HPDE6-E6E7 (cell line): ENCODE data around the gene GRK2.

Source experiments
- DNase-seq: peaks from one replicate; pipeline ENCODE4 v3.0.0; 2011; ENCODE audit warnings: missing footprints; ENCODE audit errors: extremely low spot score

The GRK2 gene

GRCh38 chr11:67299471-67300191 is 33.4 kb downstream of the GRK2 start:
- DNase-seq = no peak

DNA sequence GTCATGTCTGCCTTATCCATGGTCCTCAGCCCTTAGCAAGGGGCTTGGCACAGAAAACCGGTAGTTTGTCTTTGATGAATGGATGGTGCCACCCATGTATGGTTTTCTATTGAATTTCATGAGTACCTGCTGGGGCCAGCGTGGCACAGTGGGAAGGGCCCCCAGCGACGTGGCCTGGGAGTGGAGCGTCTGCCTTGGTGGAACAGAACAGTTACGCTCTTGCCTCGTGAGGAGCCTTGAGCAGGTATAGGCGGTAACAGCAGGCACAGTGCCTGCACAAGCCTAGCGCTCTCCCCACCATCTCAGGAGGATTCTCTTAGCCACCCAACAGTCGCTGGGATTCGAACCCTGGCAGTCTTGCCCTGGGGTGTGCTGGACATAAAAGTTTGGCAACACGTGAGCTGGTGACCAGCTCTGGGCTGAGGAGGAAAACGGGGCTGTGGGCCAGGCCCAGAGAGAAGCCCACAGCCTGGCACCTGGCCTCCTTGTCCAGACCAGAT is 34.0 kb downstream of the GRK2 start:
- DNase-seq = no peak

DNA sequence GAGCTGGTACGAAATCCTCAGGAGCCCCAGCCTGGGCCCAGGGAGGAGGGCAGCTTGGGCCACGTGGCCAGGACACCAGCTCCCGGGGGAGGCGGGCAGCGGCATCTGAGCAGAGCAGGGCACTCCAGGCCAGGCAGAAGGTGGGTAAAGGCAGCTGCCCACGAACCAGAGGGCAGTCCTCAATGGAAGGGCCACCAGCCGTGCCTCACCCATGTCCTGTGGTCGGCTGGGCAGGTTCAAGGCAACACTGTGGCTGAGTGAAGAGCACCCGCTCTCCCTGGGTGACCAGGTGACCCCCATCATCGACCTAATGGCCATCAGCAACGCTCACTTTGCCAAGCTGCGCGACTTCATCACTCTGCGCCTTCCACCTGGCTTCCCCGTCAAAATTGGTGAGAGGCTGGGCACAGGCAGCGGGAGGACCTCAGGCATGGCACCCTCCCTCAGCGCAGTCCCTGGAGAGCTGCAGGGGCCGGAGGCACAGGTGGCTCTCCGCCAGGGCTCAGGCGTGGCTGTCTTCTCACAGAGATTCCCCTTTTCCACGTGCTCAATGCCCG is 34.6 kb downstream of the GRK2 start:
- no peak for DNase-seq

DNA sequence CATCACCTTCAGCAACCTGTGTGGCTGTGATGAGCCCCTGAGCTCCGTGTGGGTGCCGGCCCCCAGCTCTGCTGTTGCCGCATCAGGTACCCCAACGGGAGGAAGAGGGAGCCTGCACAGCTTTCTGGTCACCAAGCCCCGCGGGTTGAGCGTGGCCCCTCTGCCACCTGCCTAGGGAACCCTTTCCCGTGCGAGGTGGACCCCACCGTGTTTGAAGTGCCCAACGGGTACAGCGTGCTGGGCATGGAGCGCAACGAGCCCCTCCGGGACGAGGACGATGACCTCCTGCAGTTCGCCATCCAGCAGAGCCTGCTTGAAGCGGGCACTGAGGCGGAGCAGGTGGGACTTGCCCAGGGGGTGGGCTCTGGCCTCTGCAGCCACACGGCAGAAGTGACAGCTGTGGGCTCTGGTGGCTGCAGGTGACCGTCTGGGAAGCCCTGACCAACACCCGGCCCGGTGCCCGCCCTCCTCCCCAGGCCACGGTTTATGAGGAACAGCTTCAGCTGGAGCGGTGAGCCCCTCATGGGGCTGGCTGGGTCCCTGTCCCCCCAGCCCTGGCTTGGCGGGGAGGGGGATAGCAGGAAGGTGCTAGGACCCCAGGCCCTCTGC is 35.1 kb downstream of the GRK2 start:
- no peak for DNase-seq

GRCh38 chr11:67301951-67302516 is 35.8 kb downstream of the GRK2 start:
- DNase-seq = peak; percentile 75

GRCh38 chr11:67302571-67303131 is 36.4 kb downstream of the GRK2 start:
- DNase-seq = no peak

DNA sequence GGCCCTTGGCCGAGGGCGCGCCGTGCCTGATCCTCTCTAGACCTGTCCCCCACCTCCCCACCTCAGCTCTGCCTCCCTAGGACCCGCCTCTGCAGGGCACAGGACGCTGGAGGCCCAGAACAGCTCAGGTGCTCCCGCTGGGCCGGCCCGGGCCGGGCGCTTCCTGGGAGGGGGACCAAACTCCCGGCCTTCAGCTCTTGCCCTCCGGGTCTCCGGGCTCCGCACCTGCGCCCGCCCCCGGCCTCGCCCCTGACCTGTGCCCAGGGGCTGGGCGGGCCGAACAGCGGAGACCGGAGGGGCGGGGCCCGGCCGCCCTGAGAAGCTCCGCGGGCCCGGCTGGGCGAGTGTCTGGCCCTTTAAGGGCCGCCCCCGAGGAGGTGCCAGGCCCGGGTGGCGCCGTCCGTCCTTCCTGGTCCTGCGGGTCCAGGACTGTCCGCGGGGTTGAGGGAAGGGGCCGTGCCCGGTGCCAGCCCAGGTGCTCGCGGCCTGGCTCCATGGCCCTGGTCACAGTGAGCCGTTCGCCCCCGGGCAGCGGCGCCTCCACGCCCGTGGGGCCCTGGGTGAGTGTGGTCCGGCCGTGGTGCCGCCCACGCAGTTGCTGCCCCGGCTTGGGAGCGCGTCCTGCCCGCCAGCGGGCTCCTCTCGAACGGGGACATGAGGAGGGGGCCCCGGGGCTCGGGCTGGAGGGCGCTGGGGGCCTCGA is 37.0 kb downstream of the GRK2 start, which contains the start of gene SSH3:
SSH3 (plus strand) TSS at position 399 of the 703 bp plus-strand sequence; CDS start at position 495, 96 bp downstream.
- DNase-seq = no peak

GRCh38 chr11:67303835-67304411 is 37.6 kb downstream of the GRK2 start:
- no peak for DNase-seq

DNA sequence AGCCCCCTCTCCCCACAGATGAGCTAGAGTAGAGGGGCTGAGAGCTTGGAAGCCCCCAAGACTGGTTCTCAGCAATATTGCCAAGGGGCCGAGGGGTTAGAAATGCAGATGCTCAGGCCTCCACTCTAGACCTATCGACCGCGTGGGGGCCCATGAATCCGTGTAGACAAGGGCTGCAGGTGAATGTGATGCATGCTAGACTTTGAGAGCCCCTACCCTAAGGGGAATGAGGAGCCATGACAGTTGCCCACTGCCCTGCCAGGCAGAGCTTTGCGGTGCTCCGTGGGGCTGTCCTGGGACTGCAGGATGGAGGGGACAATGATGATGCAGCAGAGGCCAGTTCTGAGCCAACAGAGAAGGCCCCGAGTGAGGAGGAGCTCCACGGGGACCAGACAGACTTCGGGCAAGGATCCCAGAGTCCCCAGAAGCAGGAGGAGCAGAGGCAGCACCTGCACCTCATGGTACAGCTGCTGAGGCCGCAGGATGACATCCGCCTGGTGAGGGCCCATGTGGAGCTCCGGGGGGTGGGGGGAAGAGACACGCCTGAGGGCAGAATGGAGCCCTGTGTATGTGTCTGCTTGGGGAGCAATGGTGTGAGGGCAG is 38.3 kb downstream of the GRK2 start:
- no peak for DNase-seq

DNA sequence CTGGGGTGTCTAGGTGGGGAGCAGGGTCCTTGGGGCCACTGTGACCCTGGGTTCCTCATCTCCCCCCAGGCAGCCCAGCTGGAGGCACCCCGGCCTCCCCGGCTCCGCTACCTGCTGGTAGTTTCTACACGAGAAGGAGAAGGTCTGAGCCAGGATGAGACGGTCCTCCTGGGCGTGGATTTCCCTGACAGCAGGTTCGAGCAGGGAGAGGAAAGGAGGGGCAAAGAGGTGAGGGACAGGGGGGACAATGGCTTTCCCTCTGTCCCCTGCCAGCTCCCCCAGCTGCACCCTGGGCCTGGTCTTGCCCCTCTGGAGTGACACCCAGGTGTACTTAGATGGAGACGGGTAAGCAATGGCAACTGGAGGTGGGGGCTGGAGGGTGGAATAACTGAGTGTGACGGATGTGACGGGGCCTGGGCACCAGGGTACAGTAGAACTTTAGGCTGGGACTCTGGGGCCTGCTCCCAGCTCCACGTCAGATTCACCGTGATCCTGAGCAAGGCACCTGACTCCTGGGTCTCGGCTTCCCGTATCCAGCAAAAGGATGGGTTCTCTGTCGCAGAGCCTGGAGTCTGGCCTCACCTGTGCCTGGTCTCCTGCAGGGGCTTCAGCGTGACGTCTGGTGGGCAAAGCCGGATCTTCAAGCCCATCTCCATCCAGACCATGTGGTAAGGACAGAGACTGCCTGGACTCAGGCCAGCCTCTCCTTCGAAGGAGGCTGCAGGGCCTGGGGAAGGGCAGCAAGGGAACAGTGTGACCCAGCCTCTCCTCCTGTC is 40.7 kb downstream of the GRK2 start:
- DNase-seq = no peak

DNA sequence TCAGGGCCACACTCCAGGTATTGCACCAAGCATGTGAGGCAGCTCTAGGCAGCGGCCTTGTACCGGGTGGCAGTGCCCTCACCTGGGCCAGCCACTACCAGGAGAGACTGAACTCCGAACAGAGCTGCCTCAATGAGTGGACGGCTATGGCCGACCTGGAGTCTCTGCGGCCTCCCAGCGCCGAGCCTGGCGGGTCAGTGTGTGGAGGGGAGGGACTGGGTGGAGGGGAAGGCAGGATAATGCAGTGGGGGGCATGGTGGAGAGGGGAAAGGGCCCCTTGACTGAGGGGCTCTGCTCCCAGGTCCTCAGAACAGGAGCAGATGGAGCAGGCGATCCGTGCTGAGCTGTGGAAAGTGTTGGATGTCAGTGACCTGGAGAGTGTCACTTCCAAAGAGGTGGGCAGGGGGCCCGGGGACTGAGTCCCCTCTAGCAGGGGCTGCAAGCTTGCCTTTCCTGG is 41.3 kb downstream of the GRK2 start:
- no peak for DNase-seq

DNA sequence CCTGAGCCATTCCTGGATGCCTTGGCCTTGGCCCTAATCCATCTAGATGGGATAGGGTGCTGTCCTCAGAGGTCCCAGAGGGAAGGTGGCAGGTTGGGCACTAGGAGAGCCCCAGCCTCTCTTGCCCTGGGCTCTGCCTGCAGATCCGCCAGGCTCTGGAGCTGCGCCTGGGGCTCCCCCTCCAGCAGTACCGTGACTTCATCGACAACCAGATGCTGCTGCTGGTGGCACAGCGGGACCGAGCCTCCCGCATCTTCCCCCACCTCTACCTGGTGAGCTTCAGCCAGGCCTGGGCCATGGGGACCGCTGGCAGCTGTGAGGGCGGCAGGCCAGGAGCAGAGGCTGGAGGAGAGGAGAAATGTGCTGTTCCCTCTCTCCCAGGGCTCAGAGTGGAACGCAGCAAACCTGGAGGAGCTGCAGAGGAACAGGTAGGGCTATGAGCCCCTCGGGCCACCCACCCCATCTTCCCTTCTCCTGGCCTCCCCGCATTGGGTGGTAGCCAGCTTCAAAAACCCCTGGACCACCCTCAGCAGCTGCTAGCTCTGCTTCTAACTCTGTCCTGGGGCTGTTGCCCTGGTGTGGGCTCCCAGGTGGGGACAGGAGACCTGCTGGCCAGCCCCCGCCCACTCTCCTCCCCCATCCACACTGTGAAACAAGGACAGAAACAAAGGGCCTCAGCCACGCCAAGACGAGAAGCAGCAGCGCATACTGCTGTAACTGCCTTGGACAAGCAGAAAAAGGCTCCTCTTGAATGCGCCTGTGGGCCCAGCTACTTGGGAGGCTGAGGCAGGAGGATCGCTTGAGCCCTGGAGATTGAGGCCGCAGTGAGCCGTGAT is 42.0 kb downstream of the GRK2 start:
- no peak for DNase-seq

GRCh38 chr11:67309166-67309565 is 42.9 kb downstream of the GRK2 start:
- DNase-seq = no peak

DNA sequence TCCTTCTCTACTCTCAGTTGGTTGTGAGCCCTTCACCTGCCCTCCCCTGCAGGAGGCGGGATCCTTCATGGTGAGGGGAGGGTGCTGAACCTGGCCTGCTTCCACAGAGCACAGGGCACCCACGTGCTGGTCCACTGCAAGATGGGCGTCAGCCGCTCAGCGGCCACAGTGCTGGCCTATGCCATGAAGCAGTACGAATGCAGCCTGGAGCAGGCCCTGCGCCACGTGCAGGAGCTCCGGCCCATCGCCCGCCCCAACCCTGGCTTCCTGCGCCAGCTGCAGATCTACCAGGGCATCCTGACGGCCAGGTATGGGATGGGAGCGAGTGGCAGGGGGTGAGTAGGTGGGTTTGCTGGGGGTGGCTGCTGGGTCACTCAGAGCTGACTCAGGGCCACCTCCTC is 43.4 kb downstream of the GRK2 start:
- no peak for DNase-seq

DNA sequence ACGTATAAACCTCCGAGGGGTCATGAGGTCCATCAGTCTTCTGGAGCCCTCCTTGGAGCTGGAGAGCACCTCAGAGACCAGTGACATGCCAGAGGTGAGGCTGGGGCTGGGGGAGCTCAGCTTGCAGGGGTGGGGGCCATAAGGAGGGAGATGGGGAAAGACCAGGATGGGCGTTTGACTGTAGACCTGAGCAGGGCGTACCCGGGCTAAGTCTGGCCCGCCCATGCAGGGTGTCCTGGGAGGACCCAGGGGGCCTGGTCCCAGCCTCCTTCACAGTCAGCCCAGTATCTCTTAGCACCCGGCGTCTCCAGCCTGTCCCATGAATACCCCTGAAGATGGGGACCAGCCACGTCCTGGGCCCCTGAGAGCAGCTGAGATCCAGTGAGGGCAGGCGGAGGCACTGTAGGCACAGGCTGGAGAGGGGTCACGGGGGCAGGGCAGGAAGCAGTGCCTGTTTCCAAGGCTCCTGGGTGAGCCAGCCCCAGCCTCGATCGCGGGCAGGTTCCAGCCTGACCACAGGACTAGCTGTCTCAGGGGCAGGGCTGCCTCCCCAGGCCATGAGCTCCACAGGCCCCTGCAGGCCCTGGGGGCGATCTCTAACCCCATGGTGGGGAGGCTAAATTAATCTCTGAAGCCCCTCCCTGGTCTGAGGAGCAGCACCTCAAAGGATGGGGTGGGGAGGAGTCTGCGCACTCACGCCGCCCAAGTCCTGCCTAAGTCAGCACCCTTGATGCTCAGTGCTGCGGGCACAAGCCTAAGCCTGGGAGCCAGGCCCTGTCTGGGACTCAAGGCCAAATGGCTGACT is 44.2 kb downstream of the GRK2 start:
- DNase-seq = peak; percentile 79

DNA sequence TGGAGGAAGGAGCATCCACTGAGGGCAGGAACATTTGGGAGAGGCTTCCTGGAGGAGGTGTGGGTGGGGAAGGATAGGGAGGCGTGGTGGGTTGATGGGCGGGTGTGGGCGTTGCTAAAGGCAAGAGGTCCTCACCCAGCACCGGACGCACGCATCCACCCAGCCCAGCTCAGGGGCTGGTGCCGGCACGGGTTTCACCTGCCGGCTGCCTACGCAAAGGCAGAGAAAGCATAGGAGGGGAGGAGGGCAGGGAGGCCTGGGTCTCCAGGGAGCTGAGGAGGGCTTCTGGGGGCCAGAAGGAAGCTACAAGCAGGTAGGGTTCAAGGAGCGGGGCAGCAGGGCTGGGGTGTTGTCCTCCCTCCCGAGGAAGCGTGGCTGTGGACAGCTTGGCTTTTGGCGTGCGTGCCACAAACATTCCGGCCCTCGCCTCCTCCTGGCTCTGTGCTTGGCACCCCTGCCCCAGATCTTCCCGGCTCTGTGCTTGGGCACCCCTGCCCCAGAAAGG is 44.8 kb downstream of the GRK2 start:
- DNase-seq = no peak

DNA sequence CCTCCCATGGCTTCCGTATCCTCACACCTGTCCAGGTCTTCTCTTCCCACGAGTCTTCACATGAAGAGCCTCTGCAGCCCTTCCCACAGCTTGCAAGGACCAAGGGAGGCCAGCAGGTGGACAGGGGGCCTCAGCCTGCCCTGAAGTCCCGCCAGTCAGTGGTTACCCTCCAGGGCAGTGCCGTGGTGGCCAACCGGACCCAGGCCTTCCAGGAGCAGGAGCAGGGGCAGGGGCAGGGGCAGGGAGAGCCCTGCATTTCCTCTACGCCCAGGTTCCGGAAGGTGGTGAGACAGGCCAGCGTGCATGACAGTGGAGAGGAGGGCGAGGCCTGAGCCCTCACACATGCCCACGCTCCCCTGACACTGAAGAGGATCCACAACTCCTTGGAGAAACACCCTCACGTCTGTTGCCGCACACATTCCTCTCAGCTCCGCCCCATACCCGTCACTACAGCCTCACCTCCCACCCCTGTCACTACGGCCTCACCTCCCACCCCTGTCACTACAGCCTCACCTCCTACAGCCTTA is 45.3 kb downstream of the GRK2 start:
- no peak for DNase-seq
